Right cardiac atrium (tissue), 5 donors: ENCODE results near the gene PRKCE. TPM values are rescaled to one million over a fixed set of nuclear protein-coding genes. Genes with fewer than 3 reads are reported as not detected.
"Not testable (repeated sequence)": the region's sequence is repeated elsewhere in the genome, so short reads cannot be mapped to it uniquely, and the experiment has no call there.

Experiments used
- ATAC-seq, 2 donors: fragments of 200-7000 bp; cut with Tn5 transposase; one replicate each; pipeline versions ENCODE4 v1.8.0 to v1.9.1; 2020; ENCODE audit warnings: moderate library complexity in 2 of 2, mild to moderate bottlenecking in 1 of 2
- DNase-seq, 3 donors: peaks; one replicate each; pipeline ENCODE4 v3.0.0-alpha.2; 2020
- H3K27ac ChIP-seq: one replicate; pipeline ENCODE4 v1.5.1; 2013; ENCODE audit warnings: mild to moderate bottlenecking, low read length, control low read depth, moderate library complexity
- H3K27me3 ChIP-seq: one replicate; pipeline ENCODE4 v1.6.1; 2013; ENCODE audit not compliant: control insufficient read depth, insufficient read depth
- H3K4me1 ChIP-seq: one replicate; pipeline ENCODE4 v1.6.1; 2013; ENCODE audit warnings: low read length; ENCODE audit not compliant: control insufficient read depth, insufficient read depth
- H3K4me3 ChIP-seq: one replicate; pipeline ENCODE4 v1.5.1; 2013; ENCODE audit warnings: low read length, control low read depth
- H3K9me3 ChIP-seq: one replicate; pipeline ENCODE4 v1.6.1; 2013; ENCODE audit warnings: low read length; ENCODE audit not compliant: control insufficient read depth
- WGBS: extraction: QIAGEN DNeasy Blood & Tissue Kit; methylation state at CpG from one replicate; pipeline ENCODE4 v1.1.7; 2013; 5-methylcytosine and 5-hydroxymethylcytosine counted together
- intact Hi-C, 4 donors: fragments of 100-400 bp; cut with DNase I; formaldehyde crosslinking; loops; one replicate each; pipeline versions ENCODE4 v1.11.0 to v1.14.0; 2022 to 2023
- polyA plus RNA-seq: library from polyadenylated mRNA; stranded (reverse); fragments of 200-250 nt; gene quantifications from one replicate; pipeline ENCODE4 v1.2.3, GENCODE V29; 2013
- total RNA-seq, 4 donors: library from RNA; stranded (reverse); fragmentation: NEBNext Ultra II Directional; extraction: Animal tissue kit (Norgen Biotek cat#: 25700); gene quantifications; one replicate each; pipeline ENCODE4 v1.2.1, GENCODE V29; 2021
- donor health status: healthy with polysubstance abuse.
- donor health status: DM: no; HTN: yes; CAD: no.
- donor health status: DM: no; HTN: no; CAD: no.
- donor health status: DM: no; HTN: yes; CAD: no; lungs with severe emphysema.
- donor health status: DM: yes; HTN: yes; CAD: no.

PRKCE gene
- total and polyA plus RNA-seq, 5 donors = 5.5 to 19.7 (median 18.7) TPM

DNA sequence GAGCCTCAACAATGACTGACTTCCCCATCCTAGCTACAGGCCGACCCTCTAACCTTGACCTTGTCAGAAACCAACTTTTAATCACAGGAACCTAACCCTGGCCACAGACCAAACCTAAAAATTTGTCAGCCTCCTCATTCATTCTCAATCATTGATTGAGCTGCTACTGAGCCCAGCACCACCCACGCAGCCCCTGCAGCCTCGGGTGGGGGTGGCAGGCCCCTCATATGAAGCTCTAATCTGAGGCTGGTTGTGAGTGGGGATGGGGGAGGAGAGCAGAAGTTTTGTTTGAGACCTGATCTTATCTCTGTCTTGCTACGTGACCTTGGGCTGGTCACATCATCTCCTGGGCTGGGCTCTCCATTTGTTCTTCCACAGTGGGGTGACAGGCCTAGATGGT lies 546.2 kb downstream of the PRKCE start:
- DNase-seq = no peak
- no peak for ATAC-seq
- no peak overlapping the region for H3K27ac ChIP-seq
- 84% methylated on average over 4 of the region's 4 CpGs for WGBS
- no peaks in the 10 kb centered on the region for H3K9me3 ChIP-seq
- peaks cover 16% of the 10 kb centered on the region for H3K4me1 ChIP-seq
- H3K4me3 ChIP-seq = no peak overlapping the region
- no peaks in the 10 kb centered on the region for H3K27me3 ChIP-seq
- intact Hi-C loops = loop anchor here in 1 of 4 donors (10.0 kb wide), 1 partner anchor 87 kb away; no protein-coding TSS in a partner anchor

DNA sequence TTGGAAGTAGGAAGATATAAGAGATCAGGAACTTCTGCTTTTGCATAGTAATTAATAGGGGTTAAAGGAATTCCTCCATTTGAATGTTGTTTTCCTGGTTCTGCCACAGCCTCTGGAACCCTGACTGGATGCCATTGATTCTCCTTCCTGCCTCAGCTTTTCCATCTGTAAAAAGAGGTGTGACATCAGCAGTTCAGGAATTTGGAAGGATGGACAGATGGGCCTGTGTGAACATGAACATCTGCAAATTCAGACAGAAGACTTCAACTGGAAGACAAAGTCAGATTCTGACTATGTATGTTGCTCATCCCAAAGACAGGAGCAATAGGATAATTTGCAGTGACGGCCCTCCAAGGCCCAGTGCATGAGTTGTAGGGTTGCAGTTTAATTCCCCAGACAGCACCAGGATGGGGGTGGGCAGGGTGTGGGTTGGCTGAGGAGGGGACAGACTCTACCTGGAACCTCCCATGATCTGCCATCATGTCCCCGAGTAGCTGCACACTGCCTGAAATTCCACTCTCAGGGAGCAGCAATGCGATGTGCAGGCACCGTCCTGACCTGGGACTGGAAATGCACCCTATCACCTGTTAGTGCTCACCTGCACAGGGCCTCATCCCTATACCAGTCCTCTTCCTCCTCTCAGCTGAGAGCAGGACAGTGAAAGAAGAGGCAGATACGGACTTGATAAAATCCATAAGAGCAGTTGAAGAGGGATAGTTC lies 546.8 kb downstream of the PRKCE start:
- 97% methylated on average over 5 of the region's 5 CpGs for WGBS
- Histone ChIP-seq H3K4me1 (peaks cover 16% of the 10 kb centered on the region), H3K9me3 (no peaks in the 10 kb centered on the region), H3K27me3 (no peaks in the 10 kb centered on the region), H3K27ac (no peak overlapping the region), H3K4me3 (no peak overlapping the region)
- ATAC-seq = no peak
- DNase-seq = no peak
- intact Hi-C loops = loop anchor here in 1 of 4 donors (10.0 kb wide), 1 partner anchor 86 kb away; no protein-coding TSS in a partner anchor

DNA sequence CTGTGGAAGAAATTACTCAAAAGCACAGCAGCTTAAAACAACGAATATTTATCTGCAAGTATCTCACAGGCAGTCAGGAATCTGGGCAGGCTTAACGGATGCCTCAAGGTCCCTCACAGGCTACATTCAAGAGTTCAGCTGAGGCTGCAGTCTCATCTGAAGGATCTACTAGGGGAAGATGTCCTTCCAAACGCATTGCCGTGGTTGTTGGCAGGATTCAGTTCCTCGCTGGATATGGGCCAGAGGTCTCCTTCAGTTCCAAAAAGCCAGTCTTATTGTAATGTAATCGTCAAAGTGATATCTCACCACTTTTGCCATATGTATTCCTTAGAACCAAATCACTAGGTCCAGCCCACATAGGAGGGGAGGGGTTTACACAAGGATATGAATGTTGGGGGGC lies 547.5 kb downstream of the PRKCE start:
- H3K4me3 ChIP-seq = no peak overlapping the region
- no peak overlapping the region for H3K27ac ChIP-seq
- no peaks in the 10 kb centered on the region for H3K9me3 ChIP-seq
- intact Hi-C loops = loop anchor here in 1 of 4 donors (10.0 kb wide), 1 partner anchor 86 kb away; no protein-coding TSS in a partner anchor
- H3K27me3 ChIP-seq = no peaks in the 10 kb centered on the region
- WGBS = 34% methylated on average over 6 of the region's 6 CpGs
- no peak for DNase-seq
- ATAC-seq = peak in 1 of 2 donors; percentile 42
- H3K4me1 ChIP-seq = peaks cover 16% of the 10 kb centered on the region

DNA sequence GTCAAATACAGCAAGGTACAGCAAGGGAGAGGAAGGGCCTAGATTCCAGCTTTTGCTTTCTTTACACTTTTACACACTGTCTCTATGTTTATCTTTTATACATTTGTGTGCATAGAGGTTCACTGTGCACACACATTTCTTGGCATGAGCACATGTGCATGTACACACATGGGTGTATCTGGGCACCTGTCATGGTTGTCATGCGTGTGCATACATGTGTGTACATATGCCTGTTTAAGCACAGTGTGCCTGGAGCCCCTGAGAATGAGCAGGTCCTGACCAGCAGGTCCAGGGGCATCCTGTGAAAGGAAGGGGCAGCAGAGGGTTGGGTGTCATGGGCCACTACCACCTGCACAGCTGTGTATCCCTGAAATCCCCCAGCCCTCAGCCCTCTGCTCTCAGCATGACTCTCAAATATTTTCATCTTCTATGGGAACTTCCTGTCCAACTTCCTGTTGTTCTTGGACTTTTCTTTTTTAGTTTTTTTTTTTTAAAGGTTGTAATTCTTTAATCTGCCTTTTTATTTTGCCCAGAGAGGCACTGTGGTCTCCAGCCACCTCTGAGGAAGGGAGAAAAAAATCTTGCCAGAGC lies 548.7 kb downstream of the PRKCE start:
- intact Hi-C loops = no loop called here
- WGBS = 95% methylated on average over 1 of the region's 1 CpG
- peak; percentile 27 to 43 for ATAC-seq
- Histone ChIP-seq H3K9me3 (no peaks in the 10 kb centered on the region), H3K27ac (peak overlapping the region; percentile 48), H3K4me3 (no peak overlapping the region), H3K4me1 (peaks cover 16% of the 10 kb centered on the region), H3K27me3 (no peaks in the 10 kb centered on the region)
- no peak for DNase-seq

DNA sequence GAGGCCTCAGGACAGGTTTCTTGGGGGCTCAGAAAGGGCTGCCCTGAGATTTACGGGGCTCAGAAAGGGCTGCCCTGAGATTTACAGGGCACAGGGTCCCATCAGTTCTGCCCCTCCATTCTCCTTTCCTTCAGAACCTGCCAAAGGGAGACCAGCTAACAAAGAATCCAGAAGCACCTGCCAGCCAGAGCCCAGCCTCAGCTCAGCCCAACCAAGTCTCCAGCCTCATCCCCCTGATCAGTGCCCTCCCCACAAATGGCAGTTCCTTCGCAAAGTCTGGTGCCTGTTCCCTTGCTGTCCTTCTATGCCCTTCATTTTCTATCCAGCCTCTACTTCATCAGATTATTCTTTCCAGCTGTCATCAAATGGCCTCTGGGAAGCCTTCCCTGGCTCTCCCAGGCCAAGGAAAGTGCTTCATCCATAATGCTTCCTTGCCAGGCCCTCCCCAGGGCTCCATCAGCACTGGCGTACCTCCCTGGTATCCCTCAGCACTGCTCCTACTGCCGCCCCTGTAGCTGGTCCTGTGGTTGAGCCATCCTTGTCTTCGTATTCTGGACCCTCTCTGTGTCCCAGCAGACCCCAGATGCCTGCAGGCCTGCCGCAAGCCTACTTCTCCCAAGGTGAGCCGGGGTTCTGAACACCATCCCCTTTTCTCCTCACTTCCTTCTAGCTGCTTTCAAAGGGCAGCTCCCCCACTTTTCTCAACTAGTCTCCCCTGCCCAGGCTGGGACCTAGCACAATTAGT lies 549.6 kb downstream of the PRKCE start:
- Histone ChIP-seq H3K4me3 (no peak overlapping the region), H3K27me3 (no peaks in the 10 kb centered on the region), H3K4me1 (peaks cover 16% of the 10 kb centered on the region), H3K9me3 (no peaks in the 10 kb centered on the region), H3K27ac (no peak overlapping the region)
- intact Hi-C loops = no loop called here
- DNase-seq (no peak), ATAC-seq (no peak)
- 96% methylated on average over 7 of the region's 7 CpGs for WGBS

DNA sequence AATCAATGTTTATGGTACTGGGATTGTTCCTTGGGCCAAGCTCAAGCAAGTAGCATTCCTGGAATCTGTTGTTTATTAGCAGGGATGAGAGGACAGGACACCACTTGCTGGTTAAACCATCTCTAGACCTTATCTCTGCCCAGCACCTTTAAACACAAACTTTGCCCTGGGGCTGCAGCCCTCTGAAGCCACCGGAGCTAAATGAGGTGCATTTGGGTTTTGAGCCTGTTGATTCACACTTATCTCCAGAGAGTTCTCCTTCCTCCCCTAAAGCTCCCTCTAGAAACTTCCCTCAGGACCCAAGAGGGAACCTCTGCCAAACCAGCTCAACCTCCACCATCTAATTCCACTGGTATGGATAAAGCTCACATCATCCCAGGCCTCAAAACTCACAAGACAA lies 551.0 kb downstream of the PRKCE start:
- ATAC-seq (no peak), DNase-seq (no peak)
- no peaks in the 10 kb centered on the region for H3K9me3 ChIP-seq
- no peaks in the 10 kb centered on the region for H3K27me3 ChIP-seq
- intact Hi-C loops = no loop called here
- H3K27ac ChIP-seq = no peak overlapping the region
- H3K4me3 ChIP-seq = no peak overlapping the region
- 83% methylated on average over 1 of the region's 1 CpG for WGBS
- peaks cover 8% of the 10 kb centered on the region for H3K4me1 ChIP-seq

DNA sequence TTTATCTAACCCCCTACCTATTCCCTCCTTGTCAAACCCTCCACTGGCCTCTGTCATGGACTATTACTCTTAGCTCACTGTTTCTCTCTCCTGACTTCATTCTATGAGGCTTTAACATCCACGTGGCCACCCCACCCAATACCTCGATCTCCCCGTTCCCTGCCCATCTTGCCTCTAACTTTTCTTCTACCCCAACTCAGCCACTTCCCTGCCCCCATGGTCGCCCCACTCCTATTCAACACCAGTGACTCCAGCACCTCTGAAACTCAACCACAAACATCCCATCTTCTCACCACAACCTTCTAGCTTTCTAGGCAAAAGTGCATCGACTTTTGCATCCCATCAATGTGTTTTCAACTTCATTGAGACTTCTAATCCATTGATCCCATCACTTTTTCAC lies 551.5 kb downstream of the PRKCE start:
- intact Hi-C loops = no loop called here
- Histone ChIP-seq H3K27me3 (no peaks in the 10 kb centered on the region), H3K4me1 (peaks cover 3% of the 10 kb centered on the region), H3K27ac (no peak overlapping the region), H3K4me3 (no peak overlapping the region), H3K9me3 (no peaks in the 10 kb centered on the region)
- DNase-seq (no peak), ATAC-seq (no peak)
- 94% methylated on average over 5 of the region's 5 CpGs for WGBS

DNA sequence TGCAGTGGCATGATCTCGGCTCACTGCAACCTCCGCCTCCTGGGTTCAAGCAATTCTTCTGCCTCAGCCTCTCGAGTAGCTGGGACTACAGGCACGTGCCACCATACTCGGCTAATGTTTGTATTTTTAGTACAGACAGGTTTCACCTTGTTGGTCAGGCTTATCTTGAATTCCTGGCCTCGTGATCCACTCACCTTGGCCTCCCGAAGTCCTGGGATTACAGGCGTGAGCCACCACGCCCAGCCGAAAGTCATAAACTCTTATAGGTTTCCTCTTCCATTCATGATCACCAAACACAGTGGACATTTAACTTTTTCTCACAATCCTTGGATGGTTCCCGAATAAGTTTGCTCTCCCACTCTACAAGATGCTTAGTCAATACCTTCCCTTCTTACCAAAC lies 552.2 kb downstream of the PRKCE start:
- 97% methylated on average over 11 of the region's 11 CpGs for WGBS
- H3K27me3 ChIP-seq, H3K9me3 ChIP-seq, H3K4me3 ChIP-seq, ATAC-seq, H3K27ac ChIP-seq, intact Hi-C loops, H3K4me1 ChIP-seq: not testable (repeated sequence)
- peak in 1 of 3 donors; percentile 7 for DNase-seq

DNA sequence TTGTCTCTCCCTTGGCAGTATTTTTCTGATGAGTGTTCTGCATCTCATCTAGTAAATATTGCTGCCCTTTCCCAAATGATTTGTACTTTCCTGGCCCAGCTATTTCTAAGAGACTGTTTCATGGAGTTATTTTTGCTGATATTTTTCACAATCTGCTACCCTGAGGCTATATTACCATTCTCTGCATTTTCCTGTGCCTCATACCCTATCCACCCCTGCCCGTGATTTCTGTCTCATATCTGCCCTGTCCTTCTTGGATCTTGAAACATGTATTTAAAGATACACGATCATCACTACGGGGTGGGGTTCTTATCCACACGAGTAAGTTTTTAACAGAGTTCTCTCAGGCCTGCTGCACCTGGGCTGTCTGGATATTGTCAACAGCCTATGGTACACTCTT lies 556.1 kb downstream of the PRKCE start:
- intact Hi-C loops = no loop called here
- Histone ChIP-seq H3K4me1 (no peaks in the 10 kb centered on the region), H3K27me3 (no peaks in the 10 kb centered on the region), H3K9me3 (no peaks in the 10 kb centered on the region), H3K4me3 (no peak overlapping the region), H3K27ac (no peak overlapping the region)
- ATAC-seq = no peak
- no peak for DNase-seq
- 88% methylated on average over 4 of the region's 4 CpGs for WGBS

DNA sequence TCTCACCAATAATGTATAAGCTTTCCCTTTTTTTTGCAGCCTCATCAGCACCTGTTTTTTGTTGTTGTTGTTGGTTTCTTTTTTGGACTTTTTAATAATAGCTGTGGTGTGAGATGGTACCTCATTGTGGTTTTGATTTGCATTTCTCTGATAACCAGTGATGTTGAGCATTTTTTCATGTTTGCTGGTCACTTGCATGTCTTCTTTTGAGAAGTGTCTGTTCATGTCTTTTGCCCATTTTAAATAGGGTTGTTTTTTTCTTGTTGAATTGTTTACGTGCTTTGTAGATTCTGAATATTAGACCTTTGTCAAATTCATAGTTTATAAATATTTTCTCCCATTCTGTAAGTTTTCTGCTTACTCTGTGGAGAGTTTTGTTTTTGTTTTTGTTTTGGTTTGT lies 557.3 kb downstream of the PRKCE start:
- Histone ChIP-seq H3K27me3 (no peaks in the 10 kb centered on the region), H3K4me1 (no peaks in the 10 kb centered on the region), H3K4me3 (no peak overlapping the region), H3K27ac (no peak overlapping the region), H3K9me3 (no peaks in the 10 kb centered on the region)
- WGBS = 92% methylated on average over 1 of the region's 1 CpG
- intact Hi-C loops = no loop called here
- no peak for DNase-seq
- no peak for ATAC-seq

DNA sequence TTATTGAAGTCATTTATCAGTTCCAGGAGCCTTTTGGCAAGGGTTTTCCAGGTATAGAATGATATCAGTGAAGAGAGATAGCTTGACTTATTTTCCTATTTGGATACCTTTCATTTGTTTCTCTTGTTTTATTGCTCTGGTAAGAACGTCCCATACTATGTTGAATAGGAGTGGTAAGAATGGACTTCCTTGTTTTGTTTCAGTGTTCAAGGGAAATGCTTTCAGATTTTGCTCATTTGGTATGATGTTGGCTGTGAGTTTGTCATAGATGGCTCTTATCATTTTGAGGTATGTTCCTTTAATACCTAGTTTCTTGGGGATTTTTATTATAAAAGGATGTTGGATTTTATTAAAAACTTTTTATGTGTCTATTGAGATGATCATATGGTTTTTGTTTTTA lies 558.6 kb downstream of the PRKCE start:
- H3K27ac ChIP-seq = no peak overlapping the region
- DNase-seq = no peak
- WGBS = 69% methylated on average over 1 of the region's 1 CpG
- no peaks in the 10 kb centered on the region for H3K9me3 ChIP-seq
- H3K4me1 ChIP-seq = no peaks in the 10 kb centered on the region
- ATAC-seq = no peak
- no peak overlapping the region for H3K4me3 ChIP-seq
- intact Hi-C loops = no loop called here
- H3K27me3 ChIP-seq = no peaks in the 10 kb centered on the region
